ENCODE measurements around the gene SLC26A11.
"Not testable (repeated sequence)": the region's sequence is repeated elsewhere in the genome, so short reads cannot be mapped to it uniquely, and the experiment has no call there.

SLC26A11 gene

GRCh38 chr17:80196652-80197051, 23.6 kb upstream of the SLC26A11 start:
- DNase-seq, result no peak

- DNase-seq, result no peak
Observed at GRCh38 chr17:80198144-80198661, 22.0 kb upstream of the SLC26A11 start.

DNA sequence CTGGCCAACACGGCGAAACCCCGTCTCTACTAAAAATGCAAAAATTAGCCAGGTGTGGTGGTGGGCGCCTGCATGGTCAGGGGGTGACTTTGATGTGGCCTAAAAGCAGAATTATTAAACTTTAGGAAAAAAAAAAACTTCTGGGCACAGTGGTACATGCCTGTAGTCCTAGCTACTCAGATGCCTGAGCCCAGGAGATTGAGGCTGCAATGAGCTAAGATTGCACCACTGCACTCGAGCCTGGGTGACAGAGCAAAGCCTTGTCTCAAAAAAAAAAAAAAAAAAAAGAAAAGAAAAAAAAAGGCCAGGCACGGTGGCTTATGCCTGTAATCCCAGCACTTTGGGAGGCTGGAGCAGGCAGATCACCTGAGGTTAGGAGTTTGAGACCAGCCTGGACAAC, 20.9 kb upstream of the SLC26A11 start:
- DNase-seq, result not testable (repeated sequence)

DNA sequence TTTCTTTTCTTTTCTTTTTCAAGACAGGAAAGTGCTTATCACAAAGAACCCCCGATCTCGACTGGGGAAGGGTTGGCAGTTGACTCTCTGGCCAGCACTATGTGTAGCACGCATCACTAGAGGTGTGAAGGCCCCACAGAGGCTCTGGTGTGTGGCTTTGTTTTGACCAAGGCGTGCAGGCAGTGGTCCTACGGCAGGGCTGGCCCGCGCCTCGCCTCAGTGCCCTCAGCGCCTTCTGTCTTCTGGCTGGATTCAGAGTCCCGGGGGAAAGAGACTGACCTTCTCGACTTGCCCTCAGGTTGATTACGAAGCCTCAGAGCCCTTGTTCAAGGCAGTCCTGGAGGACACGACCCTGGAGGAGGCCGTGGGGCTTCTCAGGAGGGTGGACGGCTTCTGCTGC, 18.8 kb upstream of the SLC26A11 start:
- DNase-seq, result no peak

DNA sequence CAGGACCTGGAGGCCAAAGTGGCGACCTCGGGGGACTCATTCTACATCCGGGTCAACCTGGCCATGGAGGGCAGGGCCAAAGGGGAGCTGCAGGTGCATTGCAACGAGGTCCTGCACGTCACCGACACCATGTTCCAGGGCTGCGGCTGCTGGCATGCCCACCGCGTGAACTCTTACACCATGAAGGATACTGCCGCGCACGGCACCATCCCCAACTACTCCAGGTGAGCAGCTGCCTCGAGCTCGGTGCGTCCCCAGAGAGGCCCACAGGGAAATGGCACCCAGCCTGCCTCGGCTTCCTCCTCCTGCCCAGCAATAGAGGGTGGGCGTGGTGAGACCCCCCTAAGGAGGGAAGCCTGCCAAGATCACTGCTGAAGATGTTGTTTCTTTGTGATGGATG, 18.0 kb upstream of the SLC26A11 start:
- no peak for DNase-seq

DNA sequence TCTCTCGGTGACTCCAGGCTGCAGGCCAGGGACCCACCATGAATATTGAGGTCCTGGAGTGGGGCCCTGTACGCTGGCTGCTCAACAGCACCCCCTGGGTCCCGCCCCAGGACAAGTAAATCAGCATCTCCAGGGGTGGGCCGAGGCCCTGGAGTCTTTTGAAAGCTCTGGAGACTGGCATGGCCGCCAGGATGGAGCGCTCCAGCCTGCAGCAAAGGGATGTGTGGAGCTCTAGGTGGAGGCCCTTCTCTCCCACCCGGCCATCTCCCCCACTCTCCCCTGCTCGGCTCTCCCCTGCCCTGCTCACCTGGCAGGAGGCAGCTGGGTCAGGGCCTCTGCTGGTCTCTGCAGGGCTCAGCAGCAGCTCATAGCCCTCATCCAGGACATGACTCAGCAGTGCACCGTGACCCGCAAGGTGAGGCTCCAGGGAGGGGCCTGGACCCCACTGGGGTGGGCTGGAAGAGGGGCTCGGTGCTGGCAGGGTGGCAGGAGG, 16.7 kb upstream of the SLC26A11 start:
- DNase-seq, result no peak

GRCh38 chr17:80204626-80205468, 15.4 kb upstream of the SLC26A11 start:
- no peak for DNase-seq

DNA sequence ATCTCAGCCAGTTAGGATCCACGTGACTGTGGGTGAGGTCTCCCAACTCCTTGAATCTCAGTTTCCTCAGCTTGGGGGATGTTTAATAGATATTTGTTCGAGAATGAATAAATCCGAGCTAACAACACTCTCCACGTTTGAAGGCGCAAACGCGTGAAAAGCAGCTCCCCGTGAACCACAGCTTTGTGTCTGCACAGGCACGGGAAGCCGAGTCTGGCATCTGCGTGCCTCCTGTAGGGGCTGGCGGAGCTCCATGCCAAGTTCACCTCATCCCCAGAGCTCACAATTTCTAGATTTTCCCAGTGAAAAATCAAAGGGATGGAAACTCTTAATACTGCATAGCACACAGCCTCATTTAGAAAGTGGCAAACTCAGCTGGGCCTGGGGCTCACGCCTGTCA, 14.4 kb upstream of the SLC26A11 start:
- DNase-seq, result no peak

DNA sequence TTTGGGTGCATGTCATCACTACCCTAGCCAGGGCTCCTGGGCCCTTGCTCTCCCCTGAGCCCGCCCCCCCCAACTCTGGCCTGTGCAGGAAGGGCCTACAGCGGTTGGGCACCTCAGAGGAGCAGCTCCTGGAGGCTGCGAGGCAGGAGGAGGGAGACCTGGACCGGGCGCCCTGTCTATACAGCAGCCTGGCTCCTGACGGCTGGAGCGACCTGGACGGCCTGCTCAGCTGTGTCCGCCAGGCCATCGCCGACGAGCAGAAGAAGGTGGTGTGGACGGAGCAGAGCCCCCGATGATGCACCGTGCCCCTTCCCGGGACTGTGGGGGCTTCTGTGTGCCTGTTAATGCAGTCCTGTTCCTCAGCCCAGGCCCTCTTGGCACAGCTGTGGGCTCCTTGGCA, 12.2 kb upstream of the SLC26A11 start:
- no peak for DNase-seq

- DNase-seq, result no peak
Observed at GRCh38 chr17:80209765-80210164, 10.5 kb upstream of the SLC26A11 start.

DNA sequence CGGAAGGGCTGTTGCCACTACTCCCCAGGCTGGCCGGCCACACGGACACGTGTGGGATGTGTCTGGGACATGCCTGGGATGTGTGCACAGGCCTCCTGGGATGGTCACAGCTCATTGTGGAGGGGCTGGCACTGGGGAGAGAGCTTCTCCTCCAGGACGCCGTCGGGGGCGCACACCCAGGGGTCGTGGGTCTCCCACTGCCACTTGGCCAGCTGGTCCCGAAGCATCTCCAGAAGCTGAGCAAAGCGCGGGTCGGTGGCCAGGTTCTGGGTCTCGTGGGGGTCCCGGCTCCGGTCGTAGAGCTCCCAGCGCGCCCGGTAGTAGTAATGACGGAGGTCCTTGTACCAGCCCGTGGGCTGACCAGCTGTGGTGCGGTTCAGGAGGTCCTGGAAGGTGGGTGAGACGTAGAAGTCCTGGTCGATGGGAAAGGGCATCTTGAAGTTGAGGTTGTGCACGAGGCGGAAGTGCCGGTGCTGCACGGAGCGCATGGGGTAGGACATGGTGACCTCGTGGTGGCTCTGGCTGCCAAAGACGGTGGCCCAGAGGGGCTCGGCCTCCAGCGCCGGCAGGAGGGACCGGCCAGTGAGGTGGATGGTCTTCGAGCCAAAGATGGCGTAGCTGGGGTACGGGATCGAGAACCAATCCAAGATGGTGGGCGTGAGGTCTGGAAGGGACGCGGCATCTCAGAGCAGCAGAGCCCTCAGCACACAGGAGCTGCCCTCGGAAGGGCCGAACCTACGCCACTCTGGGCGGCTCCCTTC, 9.7 kb upstream of the SLC26A11 start:
- no peak for DNase-seq

DNA sequence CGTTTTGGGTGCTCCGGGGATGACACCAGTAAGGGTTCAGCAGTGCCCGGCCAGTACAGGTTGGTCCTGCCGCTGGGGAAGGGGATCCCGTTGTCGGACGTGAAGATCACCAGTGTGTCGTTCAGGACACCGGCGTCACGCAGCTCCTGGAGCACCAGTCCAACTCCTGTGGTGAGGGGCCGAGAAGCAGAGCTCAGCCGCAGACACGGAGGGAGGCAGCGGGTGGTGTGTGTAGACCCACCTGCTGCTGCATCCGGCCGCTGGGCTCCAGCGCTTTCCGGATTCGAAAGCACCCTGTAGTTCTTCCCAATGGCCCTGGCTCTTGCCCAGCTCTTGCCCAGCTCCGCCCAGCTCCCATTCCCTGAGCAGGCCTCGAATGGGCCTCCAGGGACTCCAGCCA, 8.1 kb upstream of the SLC26A11 start:
- no peak for DNase-seq

DNA sequence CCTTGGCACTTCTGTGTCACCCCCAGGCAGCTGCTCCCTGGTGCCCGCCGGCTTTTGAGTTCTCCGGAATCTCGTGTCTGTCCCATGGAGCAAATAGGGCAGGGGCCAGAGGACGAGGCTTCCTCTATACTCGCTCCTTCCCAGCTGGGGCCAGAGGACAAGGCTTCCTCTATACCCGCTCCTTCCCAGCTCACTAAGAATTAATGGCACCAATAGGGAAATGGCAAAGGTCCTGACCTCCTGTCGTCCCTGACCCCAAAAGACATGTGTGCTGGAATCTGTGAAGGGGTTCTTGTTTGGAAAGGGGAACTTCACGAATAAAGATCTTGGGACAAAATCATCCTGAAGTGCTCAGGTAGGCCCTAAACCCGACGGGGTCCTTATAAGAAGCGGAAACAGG, 7.7 kb upstream of the SLC26A11 start:
- DNase-seq, result no peak

DNA sequence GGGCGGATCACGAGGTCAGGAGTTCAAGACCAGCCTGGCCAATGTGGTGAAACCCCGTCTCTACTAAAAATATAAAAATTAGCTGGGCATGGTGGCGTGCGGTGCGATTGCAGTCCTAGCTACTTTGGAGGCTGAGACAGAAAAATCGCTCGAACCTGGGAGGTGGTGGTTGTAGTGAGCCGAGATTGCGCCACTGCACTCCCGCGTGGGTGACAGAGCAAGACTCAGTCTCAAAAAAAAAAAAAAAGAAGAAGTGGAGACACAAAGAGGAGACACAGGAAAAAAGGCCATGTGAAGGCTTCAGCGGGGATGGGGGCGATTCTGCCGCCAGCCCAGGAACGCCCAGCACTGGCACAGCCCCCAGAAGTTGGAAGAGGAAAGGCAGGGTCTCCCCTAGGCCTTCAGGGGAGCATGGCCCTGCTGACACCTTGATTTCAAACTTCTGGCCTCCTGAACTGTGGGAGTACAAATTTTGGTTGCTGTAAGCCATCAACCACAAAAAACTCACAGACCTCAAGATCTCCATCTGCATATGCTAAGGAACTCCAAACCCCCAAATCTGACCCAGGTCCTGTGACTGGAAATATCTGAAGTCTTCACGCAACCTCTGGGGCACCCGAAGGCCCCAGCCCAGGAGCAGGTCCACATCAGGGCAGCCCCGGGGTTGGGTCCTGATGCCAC, 7.1 kb upstream of the SLC26A11 start:
- DNase-seq, result peak; percentile 39

GRCh38 chr17:80213643-80213975, 6.6 kb upstream of the SLC26A11 start:
- no peak for DNase-seq

GRCh38 chr17:80214012-80214877, 6.0 kb upstream of the SLC26A11 start:
- DNase-seq, result no peak

DNA sequence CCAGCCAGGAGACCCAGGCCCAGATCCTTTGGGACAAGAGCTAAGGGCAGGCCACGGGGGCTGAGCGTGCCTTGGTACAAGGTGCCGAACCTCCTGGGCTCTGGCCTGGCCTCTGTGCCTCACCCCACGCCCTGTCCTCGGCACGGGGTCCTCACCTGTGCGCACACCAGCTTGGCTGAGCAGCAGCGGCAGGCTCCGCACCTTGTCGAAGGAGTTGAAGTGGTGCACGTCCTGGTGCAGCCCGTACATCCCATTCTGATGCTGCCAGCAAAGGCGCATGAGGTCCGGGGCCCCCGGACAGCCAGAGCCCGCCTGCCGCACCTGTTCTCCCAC, 5.4 kb upstream of the SLC26A11 start:
- DNase-seq, result no peak

GRCh38 chr17:80216473-80217456, 3.5 kb upstream of the SLC26A11 start:
- DNase-seq, result no peak

DNA sequence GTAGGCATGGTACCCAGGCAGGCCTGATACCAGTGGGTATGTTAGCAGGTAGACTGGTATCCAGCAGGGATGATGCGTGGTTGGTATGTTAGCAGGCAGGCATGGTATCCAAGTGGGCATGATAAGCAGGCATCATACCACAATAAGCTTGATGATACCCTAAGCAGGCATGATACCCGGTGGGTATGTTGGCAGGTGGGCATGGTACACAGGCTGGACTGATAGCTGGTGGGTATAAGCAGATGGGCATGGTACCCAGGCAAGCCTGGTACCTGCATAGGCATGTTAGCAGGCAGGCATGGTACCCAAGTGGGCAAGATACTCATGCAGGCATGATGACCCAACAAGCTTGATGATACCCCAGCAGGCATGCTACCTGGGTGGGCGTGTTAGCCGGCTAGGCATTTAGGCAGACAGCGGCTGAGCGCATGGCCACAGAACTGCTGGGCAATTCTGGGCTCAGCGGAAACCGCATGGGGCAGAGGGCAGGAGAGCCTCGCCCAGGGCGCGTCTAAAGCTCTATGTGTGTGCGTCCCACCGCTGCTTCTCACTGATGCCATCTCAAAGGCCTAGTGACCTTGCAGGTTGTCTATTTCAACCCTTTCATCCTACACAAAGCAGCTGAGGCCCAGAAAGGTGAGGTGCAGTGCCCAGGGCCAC, 2.4 kb upstream of the SLC26A11 start:
- no peak for DNase-seq

DNA sequence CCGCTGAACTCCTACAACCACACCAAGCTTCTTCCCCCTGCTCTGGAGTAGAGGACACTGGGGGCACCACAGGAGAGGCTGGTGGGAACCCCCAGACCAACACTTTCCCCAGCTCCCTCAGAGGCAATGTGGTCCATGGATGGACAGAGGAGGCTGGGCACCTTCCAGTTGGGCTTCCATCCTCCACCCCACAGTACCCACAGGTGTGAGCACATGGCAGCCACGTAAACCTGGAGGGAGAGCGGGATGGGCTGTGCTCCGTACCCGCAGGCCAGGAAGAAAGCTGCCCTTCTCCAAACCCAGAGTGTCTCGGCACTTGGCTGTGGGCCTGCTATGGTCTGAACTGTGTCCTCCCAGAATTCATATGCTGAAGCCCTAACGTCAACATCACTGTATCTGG, 1.8 kb upstream of the SLC26A11 start:
- DNase-seq, result no peak

Data from hematopoietic multipotent progenitor cell treated with erythropoietin and hydrocortisone succinate and interleukin-3 and kit ligand, for 6 days (in vitro differentiated cells).